HepG2 (cell line): Measurements from ENCODE around the gene BANP. TPM values are rescaled to one million over a fixed set of nuclear protein-coding genes. Genes with fewer than 3 reads are reported as not detected.
A peak's percentile ranks its signal among the peaks of the same experiment; 100 is the strongest.

Experiments used
- ARNT ChIP-seq: fragments of 450-650 bp; IDR thresholded peaks from 2 replicates; pipeline ENCODE4 v1.6.1; 2017
- BCL6 ChIP-seq: IDR thresholded peaks from 2 replicates; pipeline ENCODE4 v1.6.1; 2016; ENCODE audit warnings: missing genetic modification reagents, missing compliant biosample characterization
- DNMT1 ChIP-seq: sonication (generic); formaldehyde crosslinking; IDR thresholded peaks from 2 replicates; pipeline ENCODE4 v1.5.1; 2020; ENCODE audit warnings: mild to moderate bottlenecking, missing genetic modification reagents
- FOXK2 ChIP-seq: fragments of 450-650 bp; IDR thresholded peaks from 2 replicates; pipeline ENCODE4 v1.6.1; 2016
- KDM4B ChIP-seq: sonication (generic); formaldehyde crosslinking; IDR thresholded peaks from 2 replicates; pipeline ENCODE4 v1.4.0; 2020; ENCODE audit warnings: missing genetic modification reagents
- KDM5A ChIP-seq: fragments of 200-600 bp; sonication (generic); IDR thresholded peaks from 2 replicates; pipeline ENCODE4 v1.7.0; 2018; ENCODE audit warnings: antibody characterized with exemption, mild to moderate bottlenecking, low read length, borderline replicate concordance
- MAFK ChIP-seq, 2 experiments: IDR thresholded peaks in 1 of 2; conservative IDR thresholded peaks in 1 of 2; 2 replicates each; pipeline ENCODE4 v1.6.1; 2011; ENCODE audit warnings: improper control_type of control experiment in 2 of 2, low read length in 2 of 2
- MTA1 ChIP-seq: sonication (generic); formaldehyde crosslinking; IDR thresholded peaks from 2 replicates; pipeline ENCODE4 v1.4.0; 2020; ENCODE audit warnings: missing genetic modification reagents, mild to moderate bottlenecking, borderline replicate concordance
- MTA3 ChIP-seq: sonication (generic); formaldehyde crosslinking; IDR thresholded peaks from 2 replicates; pipeline ENCODE4 v1.4.0; 2020; ENCODE audit warnings: missing genetic modification reagents
- RBM22 ChIP-seq: fragments of 200-400 bp; formaldehyde crosslinking; optimal IDR thresholded peaks from 2 replicates; pipeline ENCODE3; 2017; ENCODE audit warnings: mild to moderate bottlenecking, low read length, moderate library complexity
- ZFX ChIP-seq: sonication (generic); formaldehyde crosslinking; IDR thresholded peaks from 2 replicates; pipeline ENCODE4 v1.4.0; 2020; ENCODE audit warnings: mild to moderate bottlenecking, low read depth, missing genetic modification reagents, moderate library complexity
- ZNF121 ChIP-seq: sonication (generic); formaldehyde crosslinking; IDR thresholded peaks from 2 replicates; pipeline ENCODE4 v1.5.0; 2020; ENCODE audit warnings: mild to moderate bottlenecking, missing genetic modification reagents
- ZNF263 ChIP-seq: sonication (generic); formaldehyde crosslinking; IDR thresholded peaks from 2 replicates; pipeline ENCODE4 v1.4.0; 2020; ENCODE audit warnings: missing genetic modification reagents
- ZNF296 ChIP-seq: sonication (generic); formaldehyde crosslinking; conservative IDR thresholded peaks from 2 replicates; pipeline ENCODE4 v1.5.0; 2020; ENCODE audit warnings: mild to moderate bottlenecking, missing genetic modification reagents
- ZNF558 ChIP-seq: sonication (generic); formaldehyde crosslinking; IDR thresholded peaks from 2 replicates; pipeline ENCODE4 v1.9.0; 2022; ENCODE audit warnings: mild to moderate bottlenecking, missing genetic modification reagents, borderline replicate concordance
- ZNF589 ChIP-seq: sonication (generic); formaldehyde crosslinking; conservative IDR thresholded peaks from 2 replicates; pipeline ENCODE4 v1.8.0; 2022; ENCODE audit warnings: mild to moderate bottlenecking, moderate library complexity, missing genetic modification reagents
- ZNF781 ChIP-seq: sonication (generic); formaldehyde crosslinking; IDR thresholded peaks from 2 replicates; pipeline ENCODE4 v1.5.1; 2020; ENCODE audit warnings: borderline replicate concordance, mild to moderate bottlenecking, missing genetic modification reagents; ENCODE audit errors: not compliant biosample characterization
- ZNF850 ChIP-seq: sonication (generic); formaldehyde crosslinking; conservative IDR thresholded peaks from 2 replicates; pipeline ENCODE4 v1.9.0; 2021; ENCODE audit warnings: mild to moderate bottlenecking, missing genetic modification reagents
- ZNF883 ChIP-seq: sonication (generic); formaldehyde crosslinking; IDR thresholded peaks from 2 replicates; pipeline ENCODE4 v1.5.1; 2020; ENCODE audit warnings: mild to moderate bottlenecking, missing genetic modification reagents; ENCODE audit errors: not compliant biosample characterization
- polyA plus RNA-seq, 8 experiments: library from polyadenylated mRNA; depleted of rRNA in 3 of 8; stranded (reverse) in 7 of 8; unstranded in 1 of 8; fragments of >200 nt; fragmentation: Illumina TruSeq in 4 of 8; extraction: Trizol in 4 of 8; gene quantifications; 2 replicates each; pipeline versions ENCODE4 v1.2.1 to v1.2.3, GENCODE V29; 2011 to 2016; ENCODE audit warnings: low read depth in 4 of 8, missing spikeins in 1 of 8, mixed read lengths in 1 of 8; ENCODE audit not compliant: insufficient read depth in 1 of 8
- total RNA-seq, 5 experiments: library from RNA; depleted of rRNA; stranded (reverse); fragments of >200 nt; fragmentation: Illumina TruSeq; extraction: Trizol; gene quantifications; 2 replicates each; pipeline ENCODE4 v1.2.3, GENCODE V29; 2016; ENCODE audit warnings: low read depth in 1 of 5
- TF ChIP-seq, protein P1 (sequence below): IDR thresholded peaks from 2 replicates; pipeline ENCODE4 v1.6.1; 2016; ENCODE audit warnings: mild to moderate bottlenecking
- TF ChIP-seq, protein P2 (sequence below): sonication (generic); formaldehyde crosslinking; IDR thresholded peaks from 2 replicates; pipeline ENCODE4 v1.4.0; 2020; ENCODE audit warnings: missing genetic modification reagents
- TF ChIP-seq, protein P3 (sequence below): sonication (generic); formaldehyde crosslinking; IDR thresholded peaks from 2 replicates; pipeline ENCODE4 v1.4.0; 2020; ENCODE audit warnings: missing genetic modification reagents, borderline replicate concordance
- TF ChIP-seq, protein P4 (sequence below): sonication (generic); formaldehyde crosslinking; IDR thresholded peaks from 2 replicates; pipeline ENCODE4 v1.4.0; 2020; ENCODE audit warnings: mild to moderate bottlenecking, missing genetic modification reagents

The BANP gene
- total and polyA plus RNA-seq, 2 of the 13 experiments (the other 11 are each of a cell fraction or from before 2014, with no cell fraction given) = 20.2 to 23.8 TPM

DNA sequence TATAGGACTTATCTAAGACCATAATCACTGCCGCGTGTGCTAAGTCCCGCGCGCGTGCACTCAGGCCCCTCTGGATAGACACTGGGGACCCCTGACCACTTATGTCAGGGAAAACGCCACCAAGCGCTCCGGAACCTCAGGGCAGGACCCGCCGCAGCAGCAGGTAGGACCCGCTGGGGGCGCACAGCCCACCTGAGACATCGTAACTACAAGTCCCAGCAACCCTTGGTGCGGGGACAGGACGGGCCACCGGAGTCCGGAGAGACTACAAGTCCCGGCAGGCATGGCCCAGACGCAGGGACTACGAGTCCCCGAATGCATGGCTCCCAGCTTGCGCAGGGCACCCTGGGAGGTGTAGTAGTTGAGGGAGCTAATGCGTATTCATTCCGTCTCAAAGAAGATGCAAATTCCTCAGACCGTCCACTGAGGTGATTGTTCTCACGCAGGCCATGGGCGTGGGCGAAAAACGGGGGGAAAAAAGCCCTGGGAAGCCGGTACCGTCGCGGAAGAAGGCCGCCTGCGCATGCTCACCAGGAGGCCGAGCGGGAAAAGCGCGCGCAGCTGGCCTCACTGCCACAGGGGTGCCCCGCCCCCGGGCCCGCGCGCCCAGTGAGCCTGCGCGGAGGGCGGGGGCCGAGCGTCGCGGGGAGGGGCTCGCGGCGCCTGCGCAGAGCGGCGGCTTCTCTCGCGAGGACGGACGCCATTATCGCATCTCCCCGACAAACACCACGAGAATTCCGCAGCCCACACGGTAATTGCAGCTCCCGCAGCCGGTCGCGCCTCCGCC, at the start of gene BANP (continued):
- TF ChIP-seq, protein P1, sequence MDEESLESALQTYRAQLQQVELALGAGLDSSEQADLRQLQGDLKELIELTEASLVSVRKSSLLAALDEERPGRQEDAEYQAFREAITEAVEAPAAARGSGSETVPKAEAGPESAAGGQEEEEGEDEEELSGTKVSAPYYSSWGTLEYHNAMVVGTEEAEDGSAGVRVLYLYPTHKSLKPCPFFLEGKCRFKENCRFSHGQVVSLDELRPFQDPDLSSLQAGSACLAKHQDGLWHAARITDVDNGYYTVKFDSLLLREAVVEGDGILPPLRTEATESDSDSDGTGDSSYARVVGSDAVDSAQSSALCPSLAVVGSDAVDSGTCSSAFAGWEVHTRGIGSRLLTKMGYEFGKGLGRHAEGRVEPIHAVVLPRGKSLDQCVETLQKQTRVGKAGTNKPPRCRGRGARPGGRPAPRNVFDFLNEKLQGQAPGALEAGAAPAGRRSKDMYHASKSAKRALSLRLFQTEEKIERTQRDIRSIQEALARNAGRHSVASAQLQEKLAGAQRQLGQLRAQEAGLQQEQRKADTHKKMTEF = peak; percentile 86
- TF ChIP-seq ZNF121 = no peak
- 0 out of 2 replicates have a peak, but pooled peaks have one; percentile 60 for TF ChIP-seq ZNF558 (CRISPR knock-in tag)
- peak; percentile 92; the same call in 1 of the 2 replicates for TF ChIP-seq MTA1 (CRISPR knock-in tag)
- TF ChIP-seq ZNF296 (CRISPR knock-in tag) = 0 out of 2 replicates have a peak, but pooled peaks have one; percentile 63
- TF ChIP-seq ZNF883 (CRISPR knock-in tag) = peak; percentile 46
- no peak for TF ChIP-seq ARNT
- TF ChIP-seq BCL6 (CRISPR knock-in tag) = peak; percentile 48
- peak; percentile 88 for TF ChIP-seq ZNF781 (CRISPR knock-in tag)
- TF ChIP-seq ZNF850 (CRISPR knock-in tag) = no peak
- TF ChIP-seq, protein P2, sequence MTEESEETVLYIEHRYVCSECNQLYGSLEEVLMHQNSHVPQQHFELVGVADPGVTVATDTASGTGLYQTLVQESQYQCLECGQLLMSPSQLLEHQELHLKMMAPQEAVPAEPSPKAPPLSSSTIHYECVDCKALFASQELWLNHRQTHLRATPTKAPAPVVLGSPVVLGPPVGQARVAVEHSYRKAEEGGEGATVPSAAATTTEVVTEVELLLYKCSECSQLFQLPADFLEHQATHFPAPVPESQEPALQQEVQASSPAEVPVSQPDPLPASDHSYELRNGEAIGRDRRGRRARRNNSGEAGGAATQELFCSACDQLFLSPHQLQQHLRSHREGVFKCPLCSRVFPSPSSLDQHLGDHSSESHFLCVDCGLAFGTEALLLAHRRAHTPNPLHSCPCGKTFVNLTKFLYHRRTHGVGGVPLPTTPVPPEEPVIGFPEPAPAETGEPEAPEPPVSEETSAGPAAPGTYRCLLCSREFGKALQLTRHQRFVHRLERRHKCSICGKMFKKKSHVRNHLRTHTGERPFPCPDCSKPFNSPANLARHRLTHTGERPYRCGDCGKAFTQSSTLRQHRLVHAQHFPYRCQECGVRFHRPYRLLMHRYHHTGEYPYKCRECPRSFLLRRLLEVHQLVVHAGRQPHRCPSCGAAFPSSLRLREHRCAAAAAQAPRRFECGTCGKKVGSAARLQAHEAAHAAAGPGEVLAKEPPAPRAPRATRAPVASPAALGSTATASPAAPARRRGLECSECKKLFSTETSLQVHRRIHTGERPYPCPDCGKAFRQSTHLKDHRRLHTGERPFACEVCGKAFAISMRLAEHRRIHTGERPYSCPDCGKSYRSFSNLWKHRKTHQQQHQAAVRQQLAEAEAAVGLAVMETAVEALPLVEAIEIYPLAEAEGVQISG (CRISPR knock-in tag) = peak; percentile 97
- TF ChIP-seq ZFX (CRISPR knock-in tag) = peak; percentile 95
- peak; percentile 65; the same call in 1 of the 2 replicates for TF ChIP-seq ZNF263 (CRISPR knock-in tag)
- TF ChIP-seq, protein P3, sequence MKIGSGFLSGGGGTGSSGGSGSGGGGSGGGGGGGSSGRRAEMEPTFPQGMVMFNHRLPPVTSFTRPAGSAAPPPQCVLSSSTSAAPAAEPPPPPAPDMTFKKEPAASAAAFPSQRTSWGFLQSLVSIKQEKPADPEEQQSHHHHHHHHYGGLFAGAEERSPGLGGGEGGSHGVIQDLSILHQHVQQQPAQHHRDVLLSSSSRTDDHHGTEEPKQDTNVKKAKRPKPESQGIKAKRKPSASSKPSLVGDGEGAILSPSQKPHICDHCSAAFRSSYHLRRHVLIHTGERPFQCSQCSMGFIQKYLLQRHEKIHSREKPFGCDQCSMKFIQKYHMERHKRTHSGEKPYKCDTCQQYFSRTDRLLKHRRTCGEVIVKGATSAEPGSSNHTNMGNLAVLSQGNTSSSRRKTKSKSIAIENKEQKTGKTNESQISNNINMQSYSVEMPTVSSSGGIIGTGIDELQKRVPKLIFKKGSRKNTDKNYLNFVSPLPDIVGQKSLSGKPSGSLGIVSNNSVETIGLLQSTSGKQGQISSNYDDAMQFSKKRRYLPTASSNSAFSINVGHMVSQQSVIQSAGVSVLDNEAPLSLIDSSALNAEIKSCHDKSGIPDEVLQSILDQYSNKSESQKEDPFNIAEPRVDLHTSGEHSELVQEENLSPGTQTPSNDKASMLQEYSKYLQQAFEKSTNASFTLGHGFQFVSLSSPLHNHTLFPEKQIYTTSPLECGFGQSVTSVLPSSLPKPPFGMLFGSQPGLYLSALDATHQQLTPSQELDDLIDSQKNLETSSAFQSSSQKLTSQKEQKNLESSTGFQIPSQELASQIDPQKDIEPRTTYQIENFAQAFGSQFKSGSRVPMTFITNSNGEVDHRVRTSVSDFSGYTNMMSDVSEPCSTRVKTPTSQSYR = peak; percentile 59
- TF ChIP-seq KDM5A = peak; percentile 66; the same call in 1 of the 2 replicates
- TF ChIP-seq DNMT1 (CRISPR knock-in tag) = peak; percentile 96
- peak; percentile 20; the same call in 1 of the 2 replicates for TF ChIP-seq FOXK2
- no peak for TF ChIP-seq MTA3 (CRISPR knock-in tag)
- TF ChIP-seq RBM22 = no peak
- TF ChIP-seq MAFK (conservative IDR thresholded peaks at IDR 0.05 in 1 of 2, IDR thresholded peaks at IDR 0.05 in 1 of 2; ENCODE audit: low read length in 2 of 2) = no peak
- TF ChIP-seq ZNF589 (CRISPR knock-in tag) = peak; percentile 71; the same call in 1 of the 2 replicates
- TF ChIP-seq, protein P4, sequence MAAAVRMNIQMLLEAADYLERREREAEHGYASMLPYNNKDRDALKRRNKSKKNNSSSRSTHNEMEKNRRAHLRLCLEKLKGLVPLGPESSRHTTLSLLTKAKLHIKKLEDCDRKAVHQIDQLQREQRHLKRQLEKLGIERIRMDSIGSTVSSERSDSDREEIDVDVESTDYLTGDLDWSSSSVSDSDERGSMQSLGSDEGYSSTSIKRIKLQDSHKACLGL = no peak; the same call in 1 of the 2 replicates
- TF ChIP-seq KDM4B = peak; percentile 64
